SK-N-SH treated with all-trans-retinoic acid at 6 μM for 48 hours (cell line): ENCODE results near the gene NEIL3.

Experiments
- CREB5 ChIP-seq: fragments of 250-450 bp; sonication (Bioruptor Pico); IDR thresholded peaks from 2 replicates; pipeline ENCODE4 v1.5.1; 2020; ENCODE audit warnings: low read depth, mild to moderate bottlenecking, moderate library complexity
- ESRRG ChIP-seq: fragments of 250-450 bp; sonication (Bioruptor Pico); IDR thresholded peaks from 2 replicates; pipeline ENCODE4 v1.6.1; 2021; ENCODE audit warnings: mild to moderate bottlenecking
- OSR1 ChIP-seq: fragments of 250-450 bp; sonication (Bioruptor Pico); IDR thresholded peaks from 2 replicates; pipeline ENCODE4 v1.8.0; 2022; ENCODE audit warnings: moderate library complexity, mild to moderate bottlenecking, inconsistent platforms
- PATZ1 ChIP-seq: fragments of 250-450 bp; sonication (Bioruptor Pico); IDR thresholded peaks from 2 replicates; pipeline ENCODE4 v1.8.0; 2020; ENCODE audit warnings: mild to moderate bottlenecking, moderate library complexity, borderline replicate concordance
- POU6F1 ChIP-seq: fragments of 250-450 bp; sonication (Bioruptor Pico); IDR thresholded peaks from 2 replicates; pipeline ENCODE4 v1.8.0; 2021; ENCODE audit warnings: low read depth, mild to moderate bottlenecking, moderate library complexity, borderline replicate concordance
- TCF4 ChIP-seq: fragments of 250-450 bp; sonication (Bioruptor Pico); IDR thresholded peaks from 2 replicates; pipeline ENCODE4 v1.8.0; 2021; ENCODE audit warnings: mild to moderate bottlenecking, moderate library complexity, borderline replicate concordance
- ZNF8 ChIP-seq: fragments of 450-650 bp; formaldehyde crosslinking; IDR thresholded peaks from 2 replicates; pipeline ENCODE4 v1.5.0; 2020; ENCODE audit warnings: mild to moderate bottlenecking, moderate library complexity

GRCh38 chr4:177297785-177298391 is 11.8 kb upstream of the NEIL3 start:
- TF ChIP-seq PATZ1 (no peak), ESRRG (CRISPR knock-in tag) (no peak), CREB5 (CRISPR knock-in tag) (no peak), TCF4 (CRISPR knock-in tag) (no peak), ZNF8 (CRISPR knock-in tag) (no peak), POU6F1 (no peak), OSR1 (CRISPR knock-in tag) (no peak)
